GM21786 (cell line): ENCODE results near the gene ZDHHC14.
"Not testable (repeated sequence)": the region's sequence is repeated elsewhere in the genome, so short reads cannot be mapped to it uniquely, and the experiment has no call there.

ENCODE experiments used
- ATAC-seq: cut with Tn5 transposase; IDR thresholded peaks from one replicate; pipeline ENCODE4 v1.9.1; 2021; ENCODE audit not compliant: unreplicated experiment

ZDHHC14 gene

GRCh38 chr6:157707576-157707975 lies 326.6 kb downstream of the ZDHHC14 start:
- ATAC-seq: no peak

- ATAC-seq: no peak
These were observed 327.2 kb downstream of the ZDHHC14 start for GRCh38 chr6:157708239-157708638.

- no peak for ATAC-seq
These were observed 327.9 kb downstream of the ZDHHC14 start for GRCh38 chr6:157708933-157709332.

DNA sequence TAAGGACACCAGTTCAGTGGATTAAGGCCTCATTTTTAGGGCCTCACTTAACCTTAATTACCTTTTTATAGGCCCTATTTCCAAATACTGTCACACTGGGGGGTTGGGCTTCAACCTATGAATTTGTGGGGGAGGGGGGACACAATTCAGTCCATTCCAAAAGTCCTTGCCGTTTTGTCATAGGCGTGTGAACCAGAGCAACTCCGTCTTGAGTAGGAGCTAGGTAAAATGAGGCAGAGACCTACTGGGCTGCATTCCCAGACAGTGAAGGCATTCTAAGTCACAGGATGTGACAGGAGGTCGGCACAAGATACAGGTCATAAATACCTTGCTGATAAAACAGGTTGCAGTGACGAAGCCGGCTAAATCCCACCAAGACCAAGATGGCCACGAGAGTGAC lies 328.6 kb downstream of the ZDHHC14 start:
- no peak for ATAC-seq

DNA sequence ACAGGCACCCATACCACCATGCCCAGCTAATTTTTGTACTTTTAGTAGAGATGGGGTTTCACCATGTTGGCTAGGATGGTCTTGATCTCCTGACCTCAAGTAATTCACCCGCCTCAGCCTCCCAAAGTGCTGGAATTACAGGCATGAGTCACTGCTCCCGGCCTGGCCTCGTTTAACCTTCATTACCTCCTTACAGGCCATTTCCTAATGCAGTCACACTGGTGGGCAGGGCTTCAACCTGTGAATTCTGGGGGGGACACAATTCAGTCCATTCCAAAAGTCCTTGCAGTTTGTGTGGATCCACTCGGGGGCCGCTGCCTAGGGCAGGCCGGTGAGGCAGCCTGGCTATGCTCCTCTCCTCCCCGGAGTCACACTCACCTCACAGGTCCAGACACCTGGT lies 329.6 kb downstream of the ZDHHC14 start:
- ATAC-seq: no peak

DNA sequence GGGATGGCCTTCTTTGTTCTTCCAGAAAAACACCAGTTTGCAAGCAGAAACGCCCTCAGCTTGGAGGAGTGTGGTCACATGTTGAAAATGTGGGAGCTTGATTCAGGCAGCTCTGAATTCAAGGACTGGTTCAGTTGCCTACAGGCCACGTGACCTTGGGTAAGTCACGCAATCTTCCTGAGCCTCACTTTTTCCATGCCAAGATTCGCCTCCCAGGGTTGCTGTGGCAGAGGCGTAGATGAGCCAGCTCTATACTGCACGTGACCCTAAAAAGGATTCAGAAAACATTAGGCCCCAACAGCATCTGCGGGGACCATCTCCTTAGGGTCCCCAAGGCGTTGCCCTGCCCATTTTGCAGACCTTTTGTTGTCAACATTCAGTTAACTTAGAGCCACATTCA lies 330.1 kb downstream of the ZDHHC14 start:
- ATAC-seq: no peak

DNA sequence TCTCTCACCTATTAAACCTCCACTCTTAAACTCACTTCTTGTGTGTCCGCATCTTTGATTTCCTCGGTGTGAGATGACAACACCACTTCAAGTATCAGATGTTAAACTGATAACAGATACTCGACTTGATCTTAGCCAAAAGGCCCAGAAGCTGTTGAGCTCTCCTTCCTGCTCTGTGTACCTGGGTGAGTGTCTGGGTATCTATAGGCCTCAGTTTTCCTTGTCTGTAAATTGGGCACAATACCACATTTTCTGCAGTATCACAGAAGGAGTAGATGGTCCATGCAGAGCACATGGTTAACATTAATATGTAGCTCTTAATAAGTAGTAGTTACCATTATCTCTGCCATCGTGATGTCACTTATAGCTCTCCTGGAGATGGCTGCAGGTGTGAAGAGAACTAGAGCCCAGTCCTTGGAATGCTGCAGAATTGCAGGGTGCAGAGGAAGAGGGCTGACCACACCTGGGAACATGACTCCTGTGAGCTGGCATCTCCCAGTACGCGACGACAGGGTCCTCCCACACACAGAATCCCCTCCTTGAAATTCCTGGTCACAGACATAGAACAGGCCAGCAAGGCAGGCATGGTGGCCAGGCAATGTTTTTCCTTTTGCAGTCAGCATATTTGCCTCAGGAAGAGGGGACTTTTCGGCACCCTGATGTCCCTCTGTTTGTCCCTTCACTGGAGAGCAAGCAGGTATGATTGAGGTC lies 331.8 kb downstream of the ZDHHC14 start:
- ATAC-seq: no peak

DNA sequence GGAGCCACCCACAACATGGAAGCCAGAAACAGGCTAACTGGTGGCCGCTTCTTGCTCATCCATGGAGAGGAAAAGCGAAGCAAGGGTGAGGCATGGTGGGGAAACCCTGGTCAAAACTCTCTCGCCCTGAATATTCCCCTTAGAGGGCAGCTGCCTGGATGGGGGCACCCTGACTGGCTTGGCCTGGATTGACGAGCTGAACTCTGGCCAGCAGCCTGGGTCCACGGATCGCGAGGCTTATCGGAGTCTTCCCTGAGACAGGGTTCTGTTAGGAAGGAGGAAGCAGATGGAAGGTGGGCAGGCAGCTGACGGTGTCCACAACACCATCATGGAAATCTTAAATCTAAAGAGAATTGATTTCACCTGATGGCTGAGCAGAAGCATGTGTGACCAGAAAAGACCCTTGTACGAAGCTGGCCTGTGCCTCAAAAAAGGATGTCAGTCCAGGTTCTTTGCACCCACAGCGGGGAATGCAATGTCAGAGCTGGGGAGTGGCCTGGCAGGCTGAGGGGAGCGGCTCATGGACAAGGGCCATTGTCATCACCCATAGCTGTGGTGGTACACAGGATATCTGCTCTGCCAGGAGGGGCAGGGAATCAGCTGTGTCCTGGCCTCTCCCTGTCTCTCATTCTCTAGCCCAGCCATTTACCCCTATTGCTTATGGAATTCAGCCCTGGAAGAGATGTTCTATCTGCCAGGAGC lies 332.6 kb downstream of the ZDHHC14 start:
- ATAC-seq: no peak

DNA sequence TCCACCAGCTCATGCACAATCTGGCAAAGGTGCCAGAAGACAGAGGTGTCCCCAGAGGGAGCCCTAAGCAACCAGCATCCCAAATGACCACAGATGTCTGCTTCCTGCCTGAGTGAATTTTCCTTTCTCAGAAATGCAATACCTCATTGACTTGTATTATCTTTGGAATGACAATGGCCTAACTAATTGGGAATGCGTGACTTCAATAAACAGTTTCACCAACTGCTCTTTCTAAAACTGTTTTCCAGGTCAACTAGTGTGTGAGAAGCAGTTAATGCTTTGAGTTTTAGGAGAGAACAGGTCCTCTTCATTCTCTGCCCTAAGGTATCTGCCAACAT lies 333.1 kb downstream of the ZDHHC14 start:
- no peak for ATAC-seq

DNA sequence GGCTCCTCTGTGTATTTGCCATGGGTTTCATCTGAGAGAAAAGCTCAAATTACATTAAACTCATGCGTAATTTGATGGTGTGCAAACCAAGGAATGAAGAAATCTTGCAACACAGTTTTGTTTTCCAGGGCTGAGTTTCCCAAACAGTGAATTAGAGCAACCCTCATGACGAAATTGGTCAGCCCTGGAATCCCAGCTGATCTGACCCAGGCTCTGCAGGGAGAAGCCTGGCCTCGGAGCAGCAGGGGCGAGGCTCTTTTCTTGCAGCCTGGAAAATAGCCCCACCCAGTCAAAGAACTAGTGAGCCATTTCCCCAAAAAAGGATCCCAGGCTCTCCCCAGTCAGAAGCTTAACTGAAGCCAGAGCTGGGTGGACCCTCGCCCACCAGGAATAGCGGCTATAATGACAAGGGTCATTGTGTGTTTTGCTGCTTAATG lies 334.8 kb downstream of the ZDHHC14 start:
- no peak for ATAC-seq

DNA sequence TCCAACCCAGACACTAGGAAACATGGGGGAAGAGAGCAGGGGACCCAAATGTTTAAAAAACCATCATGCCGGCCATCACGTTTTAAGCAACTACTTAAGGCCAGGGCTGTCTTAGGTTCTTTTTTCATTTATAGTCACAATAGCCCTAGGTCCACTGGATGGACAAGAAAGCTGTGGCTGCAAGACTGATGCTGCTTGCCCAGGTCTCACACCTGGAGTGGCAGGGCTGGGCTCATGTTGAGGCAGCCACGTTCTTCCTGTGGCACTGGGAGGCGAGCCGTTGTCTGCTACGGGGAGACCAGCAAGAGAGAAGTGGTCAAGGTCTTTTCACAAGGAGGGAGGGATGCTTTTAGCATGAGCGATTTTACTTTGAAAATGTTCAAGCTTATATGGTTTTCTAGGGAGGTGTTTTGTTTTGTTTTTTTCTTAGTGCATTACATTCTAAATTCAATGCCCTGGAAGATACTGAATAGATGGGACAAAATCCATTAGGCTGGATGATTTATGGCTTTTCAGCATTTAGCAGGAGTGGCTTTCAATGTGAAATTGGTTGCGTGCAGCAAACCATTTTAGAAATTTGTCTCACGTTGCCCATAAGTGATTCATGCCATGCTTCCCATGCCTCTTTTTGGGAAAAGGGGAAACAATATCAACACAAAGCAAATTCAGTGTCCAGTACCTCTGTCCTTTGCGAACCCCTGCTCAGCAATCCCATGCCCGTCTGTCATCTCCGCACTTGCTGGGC lies 335.4 kb downstream of the ZDHHC14 start:
- no peak for ATAC-seq

- no peak for ATAC-seq
These were observed 336.4 kb downstream of the ZDHHC14 start for GRCh38 chr6:157717340-157717748.

- no peak for ATAC-seq
These were observed 337.7 kb downstream of the ZDHHC14 start for GRCh38 chr6:157718503-157719187.

GRCh38 chr6:157720964-157721363 lies 340.0 kb downstream of the ZDHHC14 start:
- ATAC-seq: not testable (repeated sequence)

DNA sequence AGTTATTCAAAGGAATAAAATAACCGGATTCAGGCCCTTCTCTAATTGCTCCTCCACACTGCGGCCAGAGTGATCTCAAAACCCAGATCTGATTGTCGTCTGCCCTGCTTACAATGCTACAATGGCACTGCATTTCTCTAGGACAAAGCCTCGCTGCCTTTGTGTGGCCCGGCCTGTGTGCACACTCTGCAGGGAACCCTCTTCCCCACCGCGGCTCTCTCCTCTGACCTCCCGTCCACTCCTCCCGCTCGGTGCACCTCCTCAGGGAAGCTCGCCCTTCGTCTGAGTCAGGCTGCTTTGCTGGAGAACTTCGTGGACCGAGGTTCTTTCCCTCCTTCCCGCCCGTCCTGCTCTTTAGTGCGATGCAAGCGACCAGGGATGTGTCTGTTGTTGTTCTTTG lies 340.4 kb downstream of the ZDHHC14 start:
- ATAC-seq: no peak

- ATAC-seq: no peak
These were observed 340.8 kb downstream of the ZDHHC14 start for GRCh38 chr6:157721830-157722229.

DNA sequence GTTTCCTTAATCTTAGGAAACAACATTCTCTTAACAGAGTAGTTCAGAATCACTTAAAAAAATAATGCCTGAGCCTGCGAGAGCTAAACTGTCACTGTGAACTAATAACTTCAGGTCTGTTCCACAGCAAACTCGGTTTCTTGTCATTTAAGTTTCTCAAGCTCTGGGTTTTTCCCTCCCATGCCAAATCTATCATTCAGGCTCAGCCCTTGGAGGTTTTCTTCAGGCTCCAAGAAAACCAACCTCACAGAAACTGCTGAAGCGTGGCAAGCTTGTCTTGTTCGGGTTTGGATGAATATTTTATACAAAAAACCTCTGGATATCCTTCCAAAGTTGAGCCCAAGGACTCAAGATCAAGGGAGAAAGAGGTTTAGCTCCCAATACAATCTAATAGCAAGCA lies 342.4 kb downstream of the ZDHHC14 start:
- ATAC-seq: no peak

GRCh38 chr6:157724138-157724820 lies 343.3 kb downstream of the ZDHHC14 start:
- no peak for ATAC-seq

DNA sequence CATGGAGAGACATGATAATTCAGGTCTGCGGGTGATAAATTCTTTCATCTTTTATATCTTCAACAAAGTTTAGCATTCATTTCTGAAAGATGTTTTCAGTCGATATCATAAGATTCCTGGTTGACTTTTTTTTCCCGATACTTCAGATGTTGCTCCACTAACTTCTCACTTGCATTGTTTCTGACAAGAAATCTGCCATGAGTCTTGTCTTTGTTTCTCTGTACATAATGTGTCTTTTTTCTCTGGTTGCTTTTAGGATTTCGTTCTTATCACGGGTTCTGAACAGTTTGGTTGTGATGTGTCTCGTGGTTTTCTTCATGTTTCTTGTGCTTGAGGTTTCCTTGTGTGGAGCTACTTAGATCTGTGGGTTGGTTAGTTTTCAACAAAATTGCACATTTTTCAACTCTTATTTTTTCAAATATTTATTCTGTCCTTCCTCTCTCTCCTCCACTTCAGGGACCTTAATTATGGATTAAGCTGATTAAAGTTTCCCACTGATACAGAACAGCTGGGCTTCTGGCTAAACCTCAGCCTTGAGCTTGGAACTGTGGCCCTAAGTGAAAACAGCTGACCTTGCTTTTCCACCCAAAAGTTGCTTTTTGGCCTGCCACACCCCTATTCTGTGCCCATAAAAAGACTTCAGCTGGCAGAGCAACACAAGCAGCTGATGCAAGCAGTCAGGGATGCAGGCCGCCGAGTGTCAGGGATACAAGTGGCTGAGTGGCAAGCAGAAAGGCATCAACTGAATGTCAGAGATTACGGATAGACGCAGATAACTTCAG lies 344.2 kb downstream of the ZDHHC14 start:
- no peak for ATAC-seq

- no peak for ATAC-seq
These were observed 344.8 kb downstream of the ZDHHC14 start for GRCh38 chr6:157725836-157726235.
